ENCODE results near the gene PRDM16. TPM values are rescaled to one million over a fixed set of nuclear protein-coding genes. Genes with fewer than 3 reads are reported as not detected.

The PRDM16 gene
- total and polyA plus RNA-seq, 4 donors = 0.05 to 0.67 (median 0.19) TPM

DNA sequence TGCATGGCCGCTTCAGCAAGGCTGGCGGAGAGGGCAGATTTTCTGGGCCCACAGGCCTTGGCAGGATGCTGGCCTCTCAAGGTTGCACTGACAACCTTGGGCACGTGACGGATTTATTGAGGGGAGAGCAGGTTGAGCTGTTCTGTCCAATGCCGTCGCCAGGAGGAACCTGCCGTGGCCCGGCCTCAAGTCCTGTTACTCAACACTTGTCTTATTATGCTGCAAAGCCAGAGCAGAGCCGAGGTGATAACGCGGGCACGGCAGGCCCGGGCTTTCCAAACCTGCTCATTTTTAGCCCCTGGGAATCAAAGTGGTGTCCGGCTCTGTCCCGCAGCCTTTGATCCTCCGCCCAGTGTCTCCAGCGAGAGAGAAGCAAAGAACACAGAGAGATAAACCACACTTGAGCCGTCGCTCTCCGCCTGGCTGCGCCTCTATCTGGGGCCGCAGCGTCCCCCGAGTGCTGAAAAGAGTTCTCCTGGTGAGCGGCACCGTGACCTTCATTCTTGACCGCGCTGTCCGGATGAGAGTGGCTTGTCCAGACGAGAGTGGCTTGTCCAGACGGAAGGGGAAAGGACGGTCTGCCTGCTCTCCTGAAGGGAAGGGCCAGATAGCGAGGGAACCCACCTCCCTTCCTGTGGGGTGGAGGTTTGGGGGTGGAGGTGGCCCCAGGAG lies 223.2 kb downstream of the PRDM16 start:
- H3K9ac ChIP-seq (ENCODE audit: low read depth in 1 of 2, low read length in 2 of 2) = no peak overlapping the region
- H3K27me3 ChIP-seq (ENCODE audit: control insufficient read depth in 4 of 4, insufficient read depth in 4 of 4, low read length in 3 of 4) = peaks cover 0 to 2% (median 0%) of the 10 kb centered on the region in 4 donors
- H3K4me3 ChIP-seq (ENCODE audit: low read depth in 1 of 3, low read length in 3 of 3) = no peak overlapping the region
- no peaks in the 10 kb centered on the region for H3K36me3 ChIP-seq (ENCODE audit: control insufficient read depth in 4 of 4, insufficient read depth in 3 of 4, low read depth in 1 of 4, low read length in 3 of 4)
- peaks cover 0 to 2% (median 0%) of the 10 kb centered on the region in 4 donors for H3K4me1 ChIP-seq (ENCODE audit: control insufficient read depth in 4 of 4, insufficient read depth in 4 of 4, low read length in 3 of 4)
- no peaks in the 10 kb centered on the region for H3K9me3 ChIP-seq (ENCODE audit: control insufficient read depth in 4 of 4, low read length in 3 of 4)
- no peak for DNase-seq (ENCODE audit: low spot score)
- WGBS = 77% methylated on average over 33 of the region's 33 CpGs
- TF ChIP-seq YY1 (IDR thresholded peaks at IDR 0.05) = no peak
- no peak for TF ChIP-seq FOXA1 (IDR thresholded peaks at IDR 0.05)
- no peak for TF ChIP-seq RAD21 (IDR thresholded peaks at IDR 0.05)
- TF ChIP-seq ZBTB33 (IDR thresholded peaks at IDR 0.05) = no peak
- no peak for TF ChIP-seq TAF1 (conservative IDR thresholded peaks at IDR 0.05)
- TF ChIP-seq JUND (IDR thresholded peaks at IDR 0.05) = no peak
- no peak for TF ChIP-seq MAX (IDR thresholded peaks at IDR 0.05)
- no peak for TF ChIP-seq FOXA2 (IDR thresholded peaks at IDR 0.05)
- TF ChIP-seq EGR1 (IDR thresholded peaks at IDR 0.05; ENCODE audit: low read depth in 2 of 2) = no peak
- TF ChIP-seq CTCF (IDR thresholded peaks at IDR 0.05; ENCODE audit: low read depth, low read length, missing input control) = no peak
- no peak for TF ChIP-seq SP1 (IDR thresholded peaks at IDR 0.05)
- TF ChIP-seq NR2F2 (IDR thresholded peaks at IDR 0.05) = no peak
- H3K27ac ChIP-seq (ENCODE audit: low read depth in 1 of 2, low read length in 2 of 2) = no peak overlapping the region

GRCh38 chr1:3292868-3293562 lies 224.0 kb downstream of the PRDM16 start:
- 55% methylated on average over 26 of the region's 26 CpGs for WGBS

GRCh38 chr1:3293563-3294080 lies 224.6 kb downstream of the PRDM16 start:
- H3K36me3 ChIP-seq (ENCODE audit: control insufficient read depth in 4 of 4, insufficient read depth in 3 of 4, low read depth in 1 of 4, low read length in 3 of 4) = no peaks in the 10 kb centered on the region
- H3K27me3 ChIP-seq (ENCODE audit: control insufficient read depth in 4 of 4, insufficient read depth in 4 of 4, low read length in 3 of 4) = peaks cover 0 to 2% (median 0%) of the 10 kb centered on the region in 4 donors
- H3K4me3 ChIP-seq (ENCODE audit: low read depth in 1 of 3, low read length in 3 of 3) = no peak overlapping the region
- H3K27ac ChIP-seq (ENCODE audit: low read depth in 1 of 2, low read length in 2 of 2) = no peak overlapping the region
- no peak for DNase-seq (ENCODE audit: low spot score)
- no peaks in the 10 kb centered on the region for H3K9me3 ChIP-seq (ENCODE audit: control insufficient read depth in 4 of 4, low read length in 3 of 4)
- peaks cover 0 to 2% (median 0%) of the 10 kb centered on the region in 4 donors for H3K4me1 ChIP-seq (ENCODE audit: control insufficient read depth in 4 of 4, insufficient read depth in 4 of 4, low read length in 3 of 4)
- H3K9ac ChIP-seq (ENCODE audit: low read depth in 1 of 2, low read length in 2 of 2) = no peak overlapping the region
- 81% methylated on average over 23 of the region's 23 CpGs for WGBS
- TF ChIP-seq, protein P1, sequence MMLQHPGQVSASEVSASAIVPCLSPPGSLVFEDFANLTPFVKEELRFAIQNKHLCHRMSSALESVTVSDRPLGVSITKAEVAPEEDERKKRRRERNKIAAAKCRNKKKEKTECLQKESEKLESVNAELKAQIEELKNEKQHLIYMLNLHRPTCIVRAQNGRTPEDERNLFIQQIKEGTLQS (IDR thresholded peaks at IDR 0.05) = no peak
- TF ChIP-seq GABPA (IDR thresholded peaks at IDR 0.05 in 1 of 2, conservative IDR thresholded peaks at IDR 0.05 in 1 of 2) (no peak), ZBTB33 (IDR thresholded peaks at IDR 0.05) (no peak), TAF1 (conservative IDR thresholded peaks at IDR 0.05) (no peak), FOXA2 (IDR thresholded peaks at IDR 0.05) (no peak), EGR1 (IDR thresholded peaks at IDR 0.05; ENCODE audit: low read depth in 2 of 2) (no peak), NR2F2 (IDR thresholded peaks at IDR 0.05) (no peak), RAD21 (IDR thresholded peaks at IDR 0.05) (no peak), YY1 (IDR thresholded peaks at IDR 0.05) (no peak), MAX (IDR thresholded peaks at IDR 0.05) (no peak), RXRA (IDR thresholded peaks at IDR 0.05) (no peak), HNF4G (IDR thresholded peaks at IDR 0.05) (no peak), HNF4A (conservative IDR thresholded peaks at IDR 0.05) (no peak)

More at GRCh38 chr1:3292868-3293562, 224.0 kb downstream of the PRDM16 start:
- peak in 1 of 2 donors; percentile 21 for TF ChIP-seq JUND (IDR thresholded peaks at IDR 0.05)
- TF ChIP-seq RXRA (IDR thresholded peaks at IDR 0.05) = peak in 1 of 2 donors; percentile 20
- no peak for TF ChIP-seq NR2F2 (IDR thresholded peaks at IDR 0.05)
- TF ChIP-seq YY1 (IDR thresholded peaks at IDR 0.05) = no peak
- Histone ChIP-seq H3K9me3 (ENCODE audit: control insufficient read depth in 4 of 4, low read length in 3 of 4) (no peaks in the 10 kb centered on the region), H3K9ac (ENCODE audit: low read depth in 1 of 2, low read length in 2 of 2) (no peak overlapping the region), H3K36me3 (ENCODE audit: control insufficient read depth in 4 of 4, insufficient read depth in 3 of 4, low read depth in 1 of 4, low read length in 3 of 4) (no peaks in the 10 kb centered on the region), H3K4me1 (ENCODE audit: control insufficient read depth in 4 of 4, insufficient read depth in 4 of 4, low read length in 3 of 4) (peaks cover 0 to 2% (median 0%) of the 10 kb centered on the region in 4 donors), H3K27ac (ENCODE audit: low read depth in 1 of 2, low read length in 2 of 2) (no peak overlapping the region), H3K27me3 (ENCODE audit: control insufficient read depth in 4 of 4, insufficient read depth in 4 of 4, low read length in 3 of 4) (peaks cover 0 to 2% (median 0%) of the 10 kb centered on the region in 4 donors), H3K4me3 (ENCODE audit: low read depth in 1 of 3, low read length in 3 of 3) (no peak overlapping the region)
- DNase-seq (ENCODE audit: low spot score) = no peak
